ENCODE data around the gene SULT1C2.

The SULT1C2 gene

GRCh38 chr2:108293850-108294249, 5.2 kb downstream of the SULT1C2 start:
- DNase-seq (ENCODE audit: low read depth in 2 of 2) = no peak

GRCh38 chr2:108297436-108298141, 8.9 kb downstream of the SULT1C2 start:
- no peak for DNase-seq (ENCODE audit: low read depth in 2 of 2)

GRCh38 chr2:108301558-108301957, 12.9 kb downstream of the SULT1C2 start:
- no peak for DNase-seq (ENCODE audit: low read depth in 2 of 2)

- DNase-seq (ENCODE audit: low read depth in 2 of 2) = no peak
Measured at GRCh38 chr2:108304975-108305374, 16.3 kb downstream of the SULT1C2 start.

GRCh38 chr2:108305901-108306300, 17.2 kb downstream of the SULT1C2 start:
- no peak for DNase-seq (ENCODE audit: low read depth in 2 of 2)

- DNase-seq (ENCODE audit: low read depth in 2 of 2) = no peak
Measured at GRCh38 chr2:108309903-108310302, 21.2 kb downstream of the SULT1C2 start.

- no peak for DNase-seq (ENCODE audit: low read depth in 2 of 2)
Measured at GRCh38 chr2:108314586-108315296, 26.0 kb downstream of the SULT1C2 start.

- DNase-seq (ENCODE audit: low read depth in 2 of 2) = no peak
Measured at GRCh38 chr2:108315444-108315934, 26.8 kb downstream of the SULT1C2 start.

- DNase-seq (ENCODE audit: low read depth in 2 of 2) = no peak
Measured at GRCh38 chr2:108316033-108316432, 27.3 kb downstream of the SULT1C2 start.

- no peak for DNase-seq (ENCODE audit: low read depth in 2 of 2)
Measured at GRCh38 chr2:108316461-108317258, 28.0 kb downstream of the SULT1C2 start.

- no peak for DNase-seq (ENCODE audit: low read depth in 2 of 2)
Measured at GRCh38 chr2:108320326-108320922, 31.7 kb downstream of the SULT1C2 start.

GRCh38 chr2:108323619-108324018, 34.9 kb downstream of the SULT1C2 start:
- DNase-seq (ENCODE audit: low read depth in 2 of 2) = no peak

GRCh38 chr2:108324531-108325255, 36.0 kb downstream of the SULT1C2 start:
- DNase-seq (ENCODE audit: low read depth in 2 of 2) = no peak

GRCh38 chr2:108325756-108326155, 37.1 kb downstream of the SULT1C2 start:
- no peak for DNase-seq (ENCODE audit: low read depth in 2 of 2)

- DNase-seq (ENCODE audit: low read depth in 2 of 2) = no peak
Measured at GRCh38 chr2:108329771-108330170, 41.1 kb downstream of the SULT1C2 start.

- DNase-seq (ENCODE audit: low read depth in 2 of 2) = no peak
Measured at GRCh38 chr2:108330979-108331378, 42.3 kb downstream of the SULT1C2 start.

- no peak for DNase-seq (ENCODE audit: low read depth in 2 of 2)
Measured at GRCh38 chr2:108345951-108346350, 57.3 kb downstream of the SULT1C2 start.

GRCh38 chr2:108346827-108347226, 58.1 kb downstream of the SULT1C2 start:
- DNase-seq (ENCODE audit: low read depth in 2 of 2) = no peak

- DNase-seq (ENCODE audit: low read depth in 2 of 2) = no peak
Measured at GRCh38 chr2:108347786-108348185, 59.1 kb downstream of the SULT1C2 start.

- DNase-seq (ENCODE audit: low read depth in 2 of 2) = no peak
Measured at GRCh38 chr2:108348816-108349570, 60.3 kb downstream of the SULT1C2 start.

- DNase-seq (ENCODE audit: low read depth in 2 of 2) = no peak
Measured at GRCh38 chr2:108349571-108349928, 60.9 kb downstream of the SULT1C2 start.

All from stimulated activated CD4-positive, alpha-beta T cell treated with anti-CD3 and anti-CD28 coated beads, Interleukin-4, amount 100 ng/mL, for 48 hours (primary cell).